ENCODE data around the gene ABHD13. TPM values are rescaled to one million over a fixed set of nuclear protein-coding genes. Genes with fewer than 3 reads are reported as not detected.
"Not testable (repeated sequence)": the region's sequence is repeated elsewhere in the genome, so short reads cannot be mapped to it uniquely, and the experiment has no call there.

The ABHD13 gene
- 10 to 100 TPM; 12.7 to 16.7 (median 16.1) TPM for polyA plus RNA-seq (ENCODE audit: insufficient read length in 4 of 4)

DNA sequence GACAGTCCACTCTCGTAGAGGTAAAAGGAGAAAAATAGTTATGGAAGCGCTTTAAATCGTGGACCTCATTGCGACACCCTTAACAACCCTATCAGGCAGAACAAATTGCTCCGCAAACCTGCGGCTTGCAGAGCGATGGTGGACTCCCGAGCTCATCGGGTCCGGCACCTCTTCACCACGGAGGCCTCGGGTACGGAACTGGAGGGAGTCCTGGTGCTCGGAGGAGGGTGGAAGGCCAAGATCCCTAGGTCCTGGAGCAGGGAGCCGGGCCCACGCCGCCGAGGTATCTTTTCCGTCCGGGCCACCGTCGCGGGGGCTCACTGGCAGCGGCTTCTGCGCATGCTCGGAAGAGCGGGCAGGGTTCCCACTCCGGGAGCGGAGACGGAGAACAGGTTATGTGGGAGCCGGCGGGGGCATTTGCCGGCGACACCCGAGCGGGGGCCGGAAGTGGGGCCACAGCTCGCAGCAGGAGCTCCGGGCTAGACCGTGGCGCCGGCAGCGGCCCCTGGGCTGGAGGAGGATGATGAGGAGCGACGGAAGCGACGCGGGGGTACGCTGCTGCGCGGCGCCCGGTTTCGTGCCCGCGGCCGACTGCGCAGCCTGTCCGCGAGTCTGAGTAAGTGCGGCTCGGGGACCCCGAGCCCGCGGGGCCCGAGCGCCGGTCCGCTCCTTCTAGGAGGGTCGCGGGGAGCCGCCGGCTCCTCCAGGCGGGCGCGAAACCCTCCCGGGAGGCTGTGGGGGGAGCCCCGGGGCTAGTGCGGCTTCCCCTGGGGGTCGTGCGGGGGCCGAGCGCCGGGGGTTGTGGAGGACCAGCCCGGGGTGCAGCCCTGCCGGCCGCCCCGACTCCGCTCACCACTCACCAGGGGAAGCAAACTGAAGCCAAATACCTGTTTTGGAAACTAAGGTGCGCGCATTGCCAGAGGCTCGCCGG, at the start of gene ABHD13:
Gene ABHD13, plus strand, starts transcription at position 349 of the 931 bp plus-strand sequence. CDS start 10,827 bp downstream, outside the sequence.
- peak; percentile 82 to 90 (median 90) for DNase-seq (ENCODE audit: low read depth in 4 of 4, low spot score in 2 of 4)

GRCh38 chr13:108168929-108169328, 49.3 kb upstream of the ABHD13 start:
- DNase-seq (ENCODE audit: low read depth in 4 of 4, low spot score in 2 of 4) = no peak

DNA sequence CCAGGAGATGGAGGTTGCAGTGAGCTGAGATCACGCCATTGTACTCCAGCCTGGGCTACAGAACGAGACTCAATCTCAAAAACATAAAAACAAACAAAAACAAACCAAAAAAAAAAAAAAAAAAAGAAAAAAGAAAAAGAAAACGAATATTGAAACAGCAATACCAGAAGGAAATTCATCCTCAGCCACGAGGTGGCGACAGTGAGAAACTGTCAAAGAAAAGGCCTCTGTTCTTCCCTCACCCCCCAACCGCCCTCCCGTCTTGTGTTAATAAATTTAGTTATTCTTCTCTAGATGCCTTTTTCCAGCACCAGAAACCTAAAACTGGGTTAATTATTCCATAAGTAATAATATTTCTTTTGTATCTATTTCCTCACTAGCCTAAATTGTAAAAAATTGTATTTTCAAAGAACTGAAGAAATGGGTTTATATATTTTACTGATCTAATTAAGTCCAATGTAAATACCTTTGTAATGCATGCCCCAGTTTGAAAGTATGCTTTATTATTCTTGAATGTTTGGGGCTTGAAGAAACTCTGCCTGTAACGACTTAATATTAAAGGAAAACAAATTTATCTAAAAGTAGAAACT, 41.4 kb upstream of the ABHD13 start:
- DNase-seq (ENCODE audit: low read depth in 4 of 4, low spot score in 2 of 4) = no peak

- DNase-seq (ENCODE audit: low read depth in 4 of 4, low spot score in 2 of 4) = no peak
These were observed 40.1 kb upstream of the ABHD13 start for GRCh38 chr13:108178078-108178477.

- DNase-seq (ENCODE audit: low read depth in 4 of 4, low spot score in 2 of 4) = no peak
These were observed 35.5 kb upstream of the ABHD13 start for GRCh38 chr13:108182652-108183051.

- no peak for DNase-seq (ENCODE audit: low read depth in 4 of 4, low spot score in 2 of 4)
These were observed 33.0 kb upstream of the ABHD13 start for GRCh38 chr13:108185223-108185622.

DNA sequence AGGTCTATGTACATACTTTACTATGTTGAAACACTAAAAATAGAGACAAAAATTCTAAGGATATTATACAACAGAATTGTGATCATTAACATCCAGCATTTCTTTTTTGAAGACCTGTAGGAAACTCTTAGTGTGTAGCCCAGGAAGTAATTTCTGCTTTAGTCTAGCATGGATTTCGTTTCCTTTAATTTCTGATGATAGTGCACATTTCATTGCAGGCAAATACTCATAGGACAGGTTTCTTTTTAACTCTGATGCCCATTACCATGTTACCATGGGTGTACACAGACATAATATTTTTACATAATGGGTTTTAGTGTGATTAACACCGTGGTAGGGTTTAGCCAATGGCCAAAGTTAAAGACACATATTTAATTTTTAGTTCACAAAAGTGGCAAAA, 29.9 kb upstream of the ABHD13 start:
- no peak for DNase-seq (ENCODE audit: low read depth in 4 of 4, low spot score in 2 of 4)

- no peak for DNase-seq (ENCODE audit: low read depth in 4 of 4, low spot score in 2 of 4)
These were observed 27.3 kb upstream of the ABHD13 start for GRCh38 chr13:108190897-108191296.

DNA sequence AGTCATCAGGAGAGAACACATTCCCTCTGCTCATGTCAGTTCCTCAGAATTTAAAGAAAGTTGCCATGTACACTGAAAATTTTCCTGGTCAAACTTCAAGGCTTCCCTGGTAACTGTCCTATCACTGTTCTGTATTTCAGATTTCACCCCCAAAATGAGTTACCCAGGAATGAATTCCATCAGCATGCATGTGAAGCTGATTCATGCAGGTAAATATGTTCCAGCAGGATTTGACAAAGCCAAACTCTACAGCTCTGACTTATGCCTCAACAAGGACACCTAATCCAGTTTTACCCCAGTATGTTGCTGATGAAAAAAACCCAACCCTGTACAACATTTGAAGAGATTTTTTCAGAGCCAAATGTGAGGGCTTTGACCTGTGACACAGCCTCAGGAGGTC, 24.4 kb upstream of the ABHD13 start:
- DNase-seq (ENCODE audit: low read depth in 4 of 4, low spot score in 2 of 4) = no peak

- DNase-seq (ENCODE audit: low read depth in 4 of 4, low spot score in 2 of 4) = no peak
These were observed 23.7 kb upstream of the ABHD13 start for GRCh38 chr13:108194435-108194936.

DNA sequence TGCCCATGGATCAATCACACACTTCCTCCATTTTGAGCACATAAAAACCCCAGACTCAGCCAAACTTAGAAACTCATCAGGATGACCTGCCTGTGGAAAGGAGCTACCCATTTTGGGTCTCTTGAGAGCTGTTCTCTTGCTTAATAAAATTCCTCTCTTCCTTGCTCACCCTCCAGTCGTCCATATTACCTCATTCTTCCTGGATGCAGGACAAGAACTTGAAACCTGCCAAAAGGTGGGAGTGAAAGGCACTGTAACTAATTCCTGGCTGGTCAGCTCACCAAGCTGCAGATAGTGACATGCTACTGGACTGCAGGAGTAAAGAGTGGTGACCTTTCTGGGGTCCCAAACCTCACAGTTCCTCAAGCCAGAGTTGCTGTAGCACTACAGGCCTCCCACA, 23.0 kb upstream of the ABHD13 start:
- DNase-seq (ENCODE audit: low read depth in 4 of 4, low spot score in 2 of 4) = no peak

DNA sequence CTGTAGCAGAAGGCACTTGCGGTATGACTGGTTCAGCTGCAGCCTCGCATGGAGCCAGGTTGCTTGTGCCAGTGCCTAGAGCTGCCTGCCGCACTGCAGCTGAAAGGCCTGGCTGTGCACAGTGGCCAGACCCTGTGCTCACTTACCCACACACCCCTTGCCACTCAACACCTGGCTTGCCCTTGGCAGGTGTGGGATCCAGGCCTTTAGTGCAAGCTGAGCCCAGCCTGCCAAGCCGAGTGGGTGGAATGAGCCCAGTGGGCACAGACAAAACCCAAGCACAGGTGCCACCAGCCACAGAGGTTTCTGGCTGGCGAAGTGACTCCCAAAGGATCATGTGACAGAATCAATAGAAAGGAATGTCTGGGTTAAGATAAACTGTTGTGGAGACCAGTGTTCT, 22.3 kb upstream of the ABHD13 start:
- DNase-seq (ENCODE audit: low read depth in 4 of 4, low spot score in 2 of 4) = no peak

DNA sequence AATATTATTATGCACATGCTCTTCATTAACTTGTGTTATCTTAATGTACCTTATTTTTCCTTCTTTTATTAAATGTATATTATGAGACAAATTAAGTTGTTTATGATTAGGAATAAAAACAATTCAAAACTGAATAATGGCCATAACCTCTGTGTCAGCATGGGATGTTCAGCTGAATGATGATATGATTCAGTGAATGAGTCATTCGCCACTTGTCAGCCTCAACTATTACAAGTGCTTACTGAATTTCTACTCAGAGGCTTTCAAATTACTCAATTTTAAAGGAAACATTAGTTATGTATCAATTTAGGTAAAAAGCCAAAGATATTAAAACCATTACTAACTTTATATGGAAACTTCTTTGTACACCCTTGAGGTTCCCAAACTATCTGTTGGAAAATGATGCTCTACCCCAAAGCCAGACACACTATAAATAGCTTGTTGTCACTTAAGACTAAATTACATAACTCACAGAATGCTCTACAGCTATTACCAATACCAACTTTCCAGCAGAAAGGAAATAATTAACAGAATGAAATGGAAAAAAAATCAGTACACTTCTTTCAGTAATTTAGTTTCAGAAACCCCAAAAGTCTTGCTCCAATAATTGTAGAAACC, 17.3 kb upstream of the ABHD13 start:
- no peak for DNase-seq (ENCODE audit: low read depth in 4 of 4, low spot score in 2 of 4)

DNA sequence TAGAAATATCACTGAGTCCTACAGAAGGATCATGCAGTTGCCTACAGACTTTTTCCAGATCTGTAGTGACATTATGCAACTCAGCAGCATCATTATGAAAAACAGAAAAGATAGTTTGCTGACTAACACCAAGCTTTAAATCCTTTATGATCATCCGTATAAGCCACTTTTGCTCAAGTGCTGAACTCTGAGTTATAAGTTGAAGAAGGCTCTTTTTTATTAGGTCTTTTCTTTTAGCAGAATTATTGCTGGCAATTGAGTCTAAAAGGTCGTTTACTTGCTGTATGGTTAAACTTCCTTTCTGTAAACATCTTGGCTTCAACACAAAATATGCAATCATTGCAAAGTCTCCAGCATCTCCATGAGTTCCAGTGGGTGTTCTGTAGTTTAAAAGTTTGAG, 7.6 kb upstream of the ABHD13 start:
- DNase-seq (ENCODE audit: low read depth in 4 of 4, low spot score in 2 of 4) = no peak

DNA sequence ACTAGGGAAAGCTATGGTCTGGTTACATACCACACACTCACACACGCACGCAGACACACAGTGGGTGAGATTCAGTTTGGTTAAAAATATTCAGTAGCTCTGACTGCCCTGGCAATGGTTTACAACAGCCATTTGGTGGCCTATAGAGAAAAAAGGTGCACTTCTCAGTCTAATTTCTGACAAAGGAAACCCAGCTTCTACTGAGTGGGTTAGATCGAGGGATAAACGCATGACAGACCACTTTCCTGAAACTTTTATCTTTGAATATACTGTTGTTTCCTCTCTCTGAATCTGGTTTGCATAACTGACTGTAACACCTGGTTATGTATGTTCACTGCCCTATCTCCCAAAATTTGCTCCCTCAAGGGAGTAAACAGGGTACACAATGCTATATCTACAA, 5.3 kb upstream of the ABHD13 start:
- DNase-seq (ENCODE audit: low read depth in 4 of 4, low spot score in 2 of 4) = no peak

DNA sequence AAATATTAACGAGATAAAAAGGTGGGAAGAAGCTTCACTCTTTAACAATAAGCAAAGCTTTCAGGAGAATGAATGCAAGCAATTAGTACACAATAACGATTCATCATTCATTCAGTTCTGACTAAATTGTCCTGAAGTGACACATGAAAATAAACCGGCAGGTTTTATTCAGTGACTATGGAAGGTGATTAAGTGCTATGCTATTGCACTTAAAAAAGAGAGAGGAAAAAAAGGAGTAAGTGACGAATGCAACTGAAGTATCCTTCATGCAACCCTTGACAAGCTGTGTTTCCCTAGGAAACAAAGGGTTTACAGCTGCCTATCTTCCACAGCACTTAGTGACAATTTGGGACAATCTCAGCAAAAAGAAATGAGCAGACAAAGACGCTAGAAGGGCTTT, 4.2 kb upstream of the ABHD13 start:
- DNase-seq (ENCODE audit: low read depth in 4 of 4, low spot score in 2 of 4) = no peak

GRCh38 chr13:108214441-108215271, 3.5 kb upstream of the ABHD13 start:
- peak in 1 of 4 donors; percentile 4 for DNase-seq (ENCODE audit: low read depth in 4 of 4, low spot score in 2 of 4)

- DNase-seq (ENCODE audit: low read depth in 4 of 4, low spot score in 2 of 4) = peak; percentile 62 to 90 (median 83)
These were observed 2.8 kb upstream of the ABHD13 start, which contains the start of gene LIG4 for GRCh38 chr13:108215436-108215835. Gene LIG4 (minus strand): TSS chr13:108215536. CDS start chr13:108211268, 4,268 bp downstream.

GRCh38 chr13:108217307-108218043, 717 bp upstream of the ABHD13 start:
- DNase-seq (ENCODE audit: low read depth in 4 of 4, low spot score in 2 of 4) = not testable (repeated sequence)

- no peak for DNase-seq (ENCODE audit: low read depth in 4 of 4, low spot score in 2 of 4)
These were observed 1.8 kb downstream of the ABHD13 start for GRCh38 chr13:108220041-108220440.
